ENCODE results near the gene ABL1.

ABL1 gene

DNA sequence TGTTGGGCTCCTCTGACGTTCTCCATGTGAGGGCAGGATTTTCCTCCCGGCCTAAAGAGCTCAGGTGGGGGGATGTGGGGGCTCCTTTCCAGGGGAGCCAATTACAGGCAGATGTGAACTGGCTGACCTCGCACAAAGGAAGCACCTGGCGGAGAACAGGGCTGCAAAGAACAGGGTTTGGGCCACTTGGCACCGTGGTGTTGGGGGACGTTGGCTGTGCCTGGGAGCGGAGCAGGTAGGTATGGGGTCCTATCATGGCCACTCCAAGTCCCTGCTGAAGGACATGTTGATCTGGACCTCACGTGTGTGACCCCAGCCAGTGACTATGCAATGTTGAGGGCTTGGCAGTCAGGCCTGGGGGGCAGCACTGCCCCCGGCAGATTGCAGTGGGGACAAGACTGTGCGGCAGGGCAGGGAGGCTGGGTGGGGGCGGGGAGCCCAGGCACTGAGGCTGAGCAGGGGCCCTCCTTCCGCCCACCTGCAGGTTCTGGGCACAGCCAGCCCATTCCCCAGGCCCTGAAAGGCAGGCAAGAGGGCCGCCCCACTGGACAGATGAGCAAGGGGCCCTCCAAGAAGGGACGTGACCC, 84.6 kb downstream of the ABL1 start:
- no peak for DNase-seq (ENCODE audit: low spot score)

DNA sequence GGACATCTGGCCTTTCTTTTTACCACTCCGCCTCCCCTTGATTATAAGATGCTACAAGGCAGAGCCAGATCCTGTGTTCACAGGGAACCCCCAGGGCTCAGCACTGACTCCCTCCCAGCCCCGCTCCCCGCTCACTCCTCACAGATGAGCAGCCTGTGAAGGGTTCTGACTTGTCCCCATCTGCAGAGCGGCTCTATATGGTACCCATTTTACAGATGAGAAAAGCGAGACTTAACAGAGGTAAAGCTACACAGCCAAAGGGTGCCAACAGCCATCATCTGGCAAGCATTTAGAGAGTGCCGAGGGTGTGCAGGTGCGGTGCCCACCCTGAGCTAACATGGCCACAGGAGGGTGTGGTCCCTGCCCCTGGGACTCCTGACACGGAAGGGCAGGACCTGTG, 85.2 kb downstream of the ABL1 start:
- DNase-seq (ENCODE audit: low spot score) = no peak

- no peak for DNase-seq (ENCODE audit: low spot score)
These were observed 85.8 kb downstream of the ABL1 start for GRCh38 chr9:130920762-130921299.

DNA sequence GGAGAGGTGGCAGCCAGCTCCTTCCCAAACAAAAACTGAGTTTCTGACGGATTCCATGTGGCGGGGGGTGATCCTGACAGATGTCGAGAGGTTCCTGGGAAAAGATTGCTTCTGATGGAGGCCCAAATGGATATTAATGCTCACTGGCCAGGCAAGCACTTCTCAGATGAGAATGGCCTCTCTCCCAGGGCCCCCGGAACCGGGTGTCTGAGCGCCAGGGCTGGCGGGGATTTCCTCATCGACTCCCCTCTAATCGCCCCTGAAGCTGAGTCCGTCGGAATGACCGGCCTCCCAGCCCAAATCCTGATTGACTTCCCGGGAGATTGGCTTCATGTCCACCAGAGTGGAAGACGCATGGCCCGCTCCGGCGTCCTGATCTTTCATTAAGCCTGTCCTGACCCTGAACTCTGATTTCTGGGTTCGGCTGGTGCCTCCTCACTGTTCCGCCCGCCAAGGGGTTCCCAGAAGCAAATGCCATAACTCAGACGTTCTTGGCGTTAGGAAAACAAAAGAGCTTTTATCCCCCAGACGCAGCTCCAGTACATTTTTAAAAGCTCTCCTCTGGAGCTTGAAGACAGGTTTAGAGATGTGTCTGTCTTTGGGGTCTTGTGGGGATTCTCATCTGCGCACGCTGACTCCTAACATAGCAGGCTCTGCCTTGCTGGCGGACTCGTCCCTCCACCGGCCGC, 86.4 kb downstream of the ABL1 start:
- DNase-seq (ENCODE audit: low spot score) = no peak

- no peak for DNase-seq (ENCODE audit: low spot score)
These were observed 87.2 kb downstream of the ABL1 start for GRCh38 chr9:130921989-130922892.

GRCh38 chr9:130922893-130923610, 88.0 kb downstream of the ABL1 start:
- DNase-seq (ENCODE audit: low spot score) = no peak

GRCh38 chr9:130923611-130924447, 88.8 kb downstream of the ABL1 start:
- DNase-seq (ENCODE audit: low spot score) = no peak

- DNase-seq (ENCODE audit: low spot score) = no peak
These were observed 89.4 kb downstream of the ABL1 start for GRCh38 chr9:130924448-130924788.

DNA sequence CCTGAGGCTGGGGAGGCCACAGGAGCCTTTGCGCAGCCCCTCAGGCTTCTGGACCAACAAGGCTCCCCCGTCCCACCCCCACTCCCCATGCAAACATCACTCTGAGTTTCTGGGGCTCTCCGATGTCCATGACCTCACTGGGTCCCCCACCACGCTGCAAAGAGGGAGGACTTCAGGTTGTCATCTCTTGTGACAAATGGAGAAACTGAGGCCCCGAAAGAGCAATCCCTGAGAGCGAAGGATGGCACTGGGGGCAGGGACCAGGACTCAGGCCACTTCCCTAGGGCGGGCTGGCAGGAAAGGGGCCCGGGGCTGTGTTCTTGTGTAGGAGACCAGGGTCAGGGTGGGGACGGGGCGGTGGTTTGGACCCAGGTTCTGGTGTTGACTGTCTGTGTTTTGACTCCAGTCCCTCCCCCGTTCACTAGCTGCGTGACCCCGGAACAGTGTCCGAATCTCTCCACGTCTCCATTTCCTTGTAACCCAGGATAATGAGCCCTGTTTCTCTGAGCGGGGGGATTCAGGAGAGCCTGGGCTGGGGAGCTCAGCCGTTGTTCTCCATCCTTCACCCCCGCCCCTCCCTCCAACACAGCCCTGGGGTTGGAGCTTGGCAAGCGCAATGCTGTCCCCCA, 90.1 kb downstream of the ABL1 start:
- no peak for DNase-seq (ENCODE audit: low spot score)

DNA sequence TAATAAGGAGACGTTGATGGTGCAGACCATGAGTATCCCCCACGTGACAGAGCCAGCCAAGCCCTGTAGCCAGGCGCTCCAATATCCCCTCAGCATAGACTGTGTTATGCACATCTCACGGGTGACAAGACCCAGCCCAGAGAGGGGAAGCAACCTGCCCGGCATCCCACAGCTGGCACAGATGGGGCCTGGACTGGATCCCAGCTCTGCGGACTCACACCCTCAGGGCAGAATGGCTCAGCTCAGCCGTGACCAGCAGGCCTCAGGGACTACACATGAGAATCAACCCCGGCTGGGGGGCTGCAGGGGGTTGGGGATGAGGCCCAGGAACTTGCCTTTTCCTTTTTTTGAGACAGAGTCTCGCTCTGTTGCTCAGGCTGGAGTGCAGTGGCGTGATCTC, 92.3 kb downstream of the ABL1 start:
- DNase-seq (ENCODE audit: low spot score) = no peak

DNA sequence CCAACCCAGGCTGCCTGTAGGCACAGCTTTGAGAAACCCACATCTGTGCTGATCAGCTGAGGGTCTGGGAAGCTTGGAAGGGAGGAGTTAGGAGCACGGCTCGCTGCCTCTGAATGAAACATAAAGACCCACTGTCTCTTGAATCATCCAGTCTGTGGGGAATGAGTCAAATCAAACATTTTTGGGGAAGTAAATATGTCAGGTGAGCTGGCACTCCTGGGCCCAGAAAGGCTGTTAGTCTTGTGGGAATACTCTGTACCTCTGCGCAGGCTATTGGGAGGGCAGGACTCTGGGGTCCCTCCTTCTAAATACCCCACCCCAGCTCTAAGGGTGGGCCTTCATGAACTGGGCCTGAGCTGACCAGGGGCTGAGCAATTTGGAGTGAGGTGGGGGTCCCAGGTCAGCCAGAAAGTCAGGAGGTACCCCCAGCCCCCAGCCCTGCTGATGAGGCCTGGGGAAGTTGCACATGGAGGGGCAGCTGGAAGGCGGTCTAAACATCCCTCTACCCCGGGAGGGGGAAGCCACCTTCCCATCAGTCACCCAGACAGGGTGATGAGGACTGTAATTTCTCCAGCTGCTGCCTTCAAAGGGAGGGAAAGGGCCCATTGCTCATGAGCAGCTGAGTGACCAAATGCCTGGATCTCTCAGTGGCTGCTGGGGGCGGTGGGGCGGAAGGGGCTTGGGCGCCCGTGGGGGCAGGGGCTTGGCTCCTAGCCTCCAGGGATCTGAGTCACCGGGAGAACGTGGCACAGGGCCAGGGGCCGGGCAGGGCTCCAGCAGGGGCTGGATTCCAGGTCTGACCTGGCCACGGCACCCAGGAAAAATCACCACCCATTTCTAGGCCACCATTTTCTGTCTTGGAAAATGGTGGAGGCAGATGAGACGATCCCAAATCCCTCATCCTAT, 93.2 kb downstream of the ABL1 start:
- no peak for DNase-seq (ENCODE audit: low spot score)

DNA sequence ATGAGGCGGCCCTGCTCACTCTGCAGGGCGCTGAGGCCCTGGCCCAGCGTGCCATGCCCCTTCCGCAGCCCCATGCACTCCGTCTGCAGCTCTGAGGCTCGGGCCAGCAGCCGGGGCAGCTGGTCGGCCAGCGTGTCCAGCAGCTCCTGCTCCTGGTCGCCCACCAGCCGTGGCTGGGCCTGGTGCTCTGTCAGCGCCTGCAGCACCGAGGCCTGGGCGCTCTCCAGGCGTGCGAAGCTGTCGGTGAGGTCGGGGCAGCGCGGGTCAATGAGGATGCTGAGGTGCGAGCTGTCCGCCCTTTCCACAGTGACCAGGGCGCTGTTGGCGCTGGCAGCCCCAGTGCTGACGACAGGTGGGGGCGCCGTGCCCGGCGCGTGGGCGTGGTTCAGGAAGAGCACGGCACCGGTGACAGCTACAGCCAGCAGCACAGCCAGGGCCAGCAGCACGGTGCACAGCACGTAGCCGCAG, 94.6 kb downstream of the ABL1 start:
- DNase-seq (ENCODE audit: low spot score) = no peak

GRCh38 chr9:130930132-130930803, 95.2 kb downstream of the ABL1 start:
- no peak for DNase-seq (ENCODE audit: low spot score)

DNA sequence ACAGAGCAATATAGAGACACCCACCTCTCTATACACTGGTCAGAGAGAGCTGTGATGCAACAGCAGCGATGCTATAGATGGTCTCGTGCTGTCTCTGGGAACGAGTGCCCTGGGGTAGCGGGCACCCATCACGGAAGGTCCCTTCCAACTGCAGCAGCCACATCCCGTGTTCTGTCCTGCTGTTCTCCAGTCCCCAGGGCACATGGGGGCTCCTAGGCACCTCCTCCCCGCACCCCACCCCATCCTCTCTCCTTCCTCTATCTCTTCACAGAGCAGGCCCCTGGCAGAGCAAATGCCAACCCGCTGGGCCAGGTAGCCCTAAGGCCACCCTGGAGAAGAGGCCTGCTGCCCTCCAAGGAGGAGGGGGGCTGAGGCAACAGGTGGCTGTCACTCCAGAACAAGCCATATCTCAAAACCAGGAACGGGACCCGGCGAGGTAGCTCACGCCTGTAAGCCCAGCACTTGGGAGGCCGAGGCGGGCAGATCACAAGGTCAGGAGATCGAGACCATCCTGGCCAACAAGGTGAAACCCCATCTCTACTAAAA, 95.8 kb downstream of the ABL1 start:
- no peak for DNase-seq (ENCODE audit: low spot score)

DNA sequence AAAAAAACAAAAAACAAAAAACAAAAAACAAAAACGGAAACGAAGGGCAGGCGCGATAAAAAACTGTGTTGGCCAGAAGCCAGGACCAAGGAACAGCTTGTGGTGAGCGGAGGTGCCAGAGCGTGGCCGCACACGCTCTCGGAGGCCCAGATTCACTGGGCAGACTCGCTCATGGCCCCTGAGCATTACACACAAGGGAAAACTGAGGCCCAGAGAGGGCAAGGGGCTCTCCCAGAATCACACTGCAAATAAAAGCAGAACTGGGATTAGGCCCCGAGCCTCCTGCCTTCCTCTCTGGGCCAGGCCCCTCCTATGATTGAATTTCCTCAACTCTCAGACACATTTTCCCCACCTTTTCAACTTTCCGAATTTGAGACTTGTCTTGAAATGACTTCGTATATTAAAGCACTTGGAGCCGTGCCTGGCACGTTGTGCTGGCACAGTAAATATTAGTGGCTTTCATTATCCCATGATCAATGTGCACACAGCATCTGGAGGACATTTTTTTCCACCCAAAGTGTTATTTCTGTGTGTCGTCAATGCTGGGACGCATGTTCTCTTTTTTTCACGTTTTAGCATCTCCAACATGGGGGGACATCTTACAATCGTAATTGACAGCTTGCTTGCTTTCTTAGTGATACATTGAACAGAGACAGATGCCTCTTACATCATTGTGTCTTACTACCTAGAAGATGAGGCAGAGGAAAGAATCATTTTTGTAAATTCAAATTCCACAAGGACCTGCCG, 96.6 kb downstream of the ABL1 start:
- no peak for DNase-seq (ENCODE audit: low spot score)

- no peak for DNase-seq (ENCODE audit: low spot score)
These were observed 97.4 kb downstream of the ABL1 start for GRCh38 chr9:130932255-130933079.

Measured in hematopoietic multipotent progenitor cell treated with erythropoietin and hydrocortisone succinate and interleukin-3 and kit ligand, for 15 days (in vitro differentiated cells).